NCI-H187 (cell line): Measurements from ENCODE around the gene TBC1D10B.

Source experiments
- DNase-seq, 2 experiments: peaks; one replicate each; lab custom pipeline; 2025; lab: John Stamatoyannopoulos, UW

TBC1D10B gene

DNA sequence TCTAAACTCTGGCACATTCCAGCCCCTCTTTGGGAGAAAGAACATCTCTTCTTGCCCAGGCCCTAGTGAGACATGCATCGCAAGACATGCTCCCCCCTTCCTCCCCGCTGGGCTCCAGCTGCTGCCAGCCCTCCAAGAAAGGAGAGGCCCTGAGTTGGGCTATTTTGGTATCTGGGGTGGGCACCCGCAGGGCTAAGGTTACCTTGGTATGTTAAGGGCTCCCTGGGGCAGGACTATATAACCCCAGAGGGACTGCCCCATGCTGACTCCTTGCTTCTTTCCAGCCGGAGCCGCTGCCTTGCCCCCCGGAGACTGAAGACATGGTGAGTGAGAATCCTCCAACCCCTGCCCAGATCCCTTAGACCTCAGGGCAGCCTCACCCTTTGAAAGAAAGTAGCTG is 4.2 kb upstream of the TBC1D10B start, which contains the start of gene MYL11:
MYL11 (plus strand) TSS at position 265 of the 400 bp plus-strand sequence; CDS start at position 321, 56 bp downstream.
- DNase-seq, result no peak

DNA sequence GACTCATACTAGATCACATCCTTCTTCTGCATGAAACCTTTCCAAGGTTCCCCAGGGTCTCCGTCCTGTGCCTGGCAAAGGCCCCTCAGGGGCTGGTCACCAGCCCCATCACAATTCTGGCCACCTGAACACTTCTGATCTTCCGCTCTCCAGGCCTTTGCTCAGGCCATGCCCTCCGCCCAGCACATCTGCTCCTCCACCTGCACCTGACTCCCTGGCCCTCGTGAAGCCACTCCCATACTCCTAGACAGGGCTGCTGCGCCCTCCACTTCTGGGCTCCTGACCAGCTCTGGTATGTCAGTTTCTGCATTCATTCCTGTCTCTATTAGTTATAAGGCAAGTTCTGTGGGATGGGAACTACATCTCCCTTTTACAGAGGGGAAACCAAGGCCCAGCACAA is 2.4 kb upstream of the TBC1D10B start:
- DNase-seq, result no peak

DNA sequence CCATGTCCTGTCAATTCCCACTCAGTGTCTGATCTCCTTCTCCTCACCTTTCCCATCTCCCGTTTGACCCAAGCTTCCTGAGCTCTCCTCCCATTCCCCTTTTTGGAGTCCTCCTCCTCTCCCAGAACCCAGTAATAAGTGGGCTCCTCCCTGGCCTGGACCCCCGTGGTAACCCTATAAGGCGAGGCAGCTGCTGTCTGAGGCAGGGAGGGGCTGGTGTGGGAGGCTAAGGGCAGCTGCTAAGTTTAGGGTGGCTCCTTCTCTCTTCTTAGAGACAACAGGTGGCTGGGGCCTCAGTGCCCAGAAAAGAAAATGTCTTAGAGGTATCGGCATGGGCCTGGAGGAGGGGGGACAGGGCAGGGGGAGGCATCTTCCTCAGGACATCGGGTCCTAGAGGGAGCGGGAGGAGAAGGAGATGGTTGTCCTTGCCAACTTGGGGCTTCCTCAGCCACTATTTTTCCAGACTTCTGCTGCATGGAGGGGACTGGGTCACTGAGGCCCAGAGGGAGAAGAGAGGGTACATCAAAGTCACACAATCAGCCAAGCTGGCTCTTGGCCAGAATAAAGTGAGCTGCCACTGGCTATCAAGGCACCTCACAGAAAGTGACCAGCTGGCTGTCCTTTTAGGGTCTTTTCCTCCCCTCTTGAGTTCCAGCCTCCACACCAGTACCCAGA is 1.9 kb upstream of the TBC1D10B start:
- DNase-seq, result no peak

DNA sequence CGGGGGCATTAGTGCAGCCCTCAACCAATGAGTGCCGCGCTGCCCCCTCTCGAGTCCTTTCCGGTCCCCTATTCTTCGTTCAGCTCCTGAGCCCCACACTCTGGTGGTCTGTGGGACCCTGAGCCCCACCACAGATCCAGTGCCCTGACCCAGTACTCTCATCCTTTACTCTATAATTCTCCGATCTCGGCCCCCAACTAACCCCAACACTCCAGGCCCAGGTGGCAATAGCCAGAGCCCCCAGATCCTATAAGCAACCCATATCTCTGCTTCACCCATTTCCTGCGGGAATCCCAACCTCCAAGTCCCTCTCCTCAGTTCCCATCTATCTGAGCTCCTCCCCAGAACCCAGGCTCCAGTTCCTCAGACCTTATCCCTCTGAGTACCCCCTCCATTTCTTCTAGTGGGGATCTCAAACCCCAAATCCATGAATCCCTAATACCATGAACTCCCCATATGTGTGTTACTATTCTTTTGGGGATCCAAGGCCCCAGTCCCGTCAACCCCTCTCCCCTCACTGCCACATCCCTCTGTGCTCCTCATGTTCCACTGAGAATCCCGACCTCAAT is 1.0 kb upstream of the TBC1D10B start:
- DNase-seq, result no peak

DNA sequence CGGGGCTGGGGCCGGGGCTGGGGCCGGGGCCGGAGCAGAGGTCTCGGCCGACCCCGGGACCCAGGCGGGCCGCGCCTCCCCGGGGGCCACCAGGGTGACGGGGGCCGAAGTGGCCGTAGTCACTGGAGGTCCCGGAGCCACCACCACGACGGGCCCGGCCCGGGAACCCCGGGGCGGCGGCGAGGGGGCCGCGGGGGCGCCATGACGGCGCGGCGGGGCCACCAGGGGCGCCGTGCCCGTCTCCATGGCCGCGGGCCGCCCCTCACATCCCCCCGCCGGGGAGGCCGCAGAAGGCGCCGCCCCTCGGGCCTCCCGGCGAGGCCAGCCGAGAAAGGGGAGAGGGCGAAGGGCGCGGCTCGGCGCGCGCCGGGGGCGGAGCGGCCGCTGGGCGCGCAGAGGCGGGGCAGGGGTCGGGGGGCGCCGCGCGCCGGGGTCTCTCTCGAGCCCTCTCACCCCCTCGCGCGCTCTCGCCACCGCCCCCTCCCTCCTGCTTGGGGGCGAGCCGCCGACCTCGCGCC is 297 bp downstream of the TBC1D10B start:
- DNase-seq, result no peak

DNA sequence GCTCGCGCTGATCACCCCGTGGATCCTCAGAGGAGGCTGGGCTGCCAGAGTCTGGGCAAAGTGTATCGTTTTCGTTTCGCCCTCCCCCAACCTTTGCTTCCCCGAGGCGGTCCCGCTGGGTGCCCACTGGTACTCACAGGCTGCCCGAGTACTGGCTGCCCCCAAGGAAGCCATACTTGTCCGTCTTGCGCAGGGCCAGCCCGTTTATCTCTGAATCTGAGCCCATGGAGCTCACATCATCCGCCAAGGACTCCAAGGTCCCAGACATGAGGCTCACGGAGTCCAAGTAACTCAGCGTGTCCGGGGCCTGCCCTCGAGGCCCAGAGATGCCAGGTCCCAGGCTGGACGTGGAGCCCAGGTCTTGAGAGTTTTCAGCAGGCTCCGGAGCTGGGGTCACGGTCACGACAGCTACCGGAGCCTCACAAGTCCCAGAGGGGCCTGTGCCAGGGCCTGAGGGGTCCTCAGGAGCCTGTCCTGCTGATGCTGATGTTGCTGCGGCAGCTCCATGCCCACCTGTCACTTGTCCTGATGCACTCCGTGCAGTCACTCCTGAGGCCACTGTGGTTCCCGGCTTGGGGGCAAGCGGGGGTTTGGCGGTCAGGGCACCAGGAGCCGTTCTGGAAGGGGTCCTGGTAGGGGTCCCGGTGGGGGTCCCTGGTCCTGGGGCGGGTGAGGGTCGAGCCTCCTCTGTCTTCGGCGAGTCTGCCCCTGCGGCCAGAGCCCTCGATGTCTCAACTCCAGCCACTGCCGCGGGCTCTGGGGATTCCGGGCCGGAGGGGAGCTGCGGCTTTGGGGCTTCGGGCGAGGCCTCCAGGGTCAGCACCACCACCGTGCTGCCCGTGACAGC is 980 bp downstream of the TBC1D10B start:
- DNase-seq, result no peak

DNA sequence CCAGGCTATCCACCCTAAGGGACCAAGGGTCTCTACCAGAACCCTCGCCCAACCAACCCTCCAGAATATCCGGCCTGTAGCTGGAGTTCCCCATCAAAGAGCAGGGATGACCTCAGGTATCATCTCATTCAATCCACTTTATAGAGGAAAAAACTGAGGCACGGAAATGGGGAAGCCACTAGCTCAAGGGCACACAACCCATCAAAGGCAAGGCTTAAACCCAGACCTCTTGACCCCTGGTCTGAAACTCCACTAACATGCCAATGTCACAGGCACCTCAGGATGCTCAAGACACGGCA is 1.6 kb downstream of the TBC1D10B start:
- no peak for DNase-seq

DNA sequence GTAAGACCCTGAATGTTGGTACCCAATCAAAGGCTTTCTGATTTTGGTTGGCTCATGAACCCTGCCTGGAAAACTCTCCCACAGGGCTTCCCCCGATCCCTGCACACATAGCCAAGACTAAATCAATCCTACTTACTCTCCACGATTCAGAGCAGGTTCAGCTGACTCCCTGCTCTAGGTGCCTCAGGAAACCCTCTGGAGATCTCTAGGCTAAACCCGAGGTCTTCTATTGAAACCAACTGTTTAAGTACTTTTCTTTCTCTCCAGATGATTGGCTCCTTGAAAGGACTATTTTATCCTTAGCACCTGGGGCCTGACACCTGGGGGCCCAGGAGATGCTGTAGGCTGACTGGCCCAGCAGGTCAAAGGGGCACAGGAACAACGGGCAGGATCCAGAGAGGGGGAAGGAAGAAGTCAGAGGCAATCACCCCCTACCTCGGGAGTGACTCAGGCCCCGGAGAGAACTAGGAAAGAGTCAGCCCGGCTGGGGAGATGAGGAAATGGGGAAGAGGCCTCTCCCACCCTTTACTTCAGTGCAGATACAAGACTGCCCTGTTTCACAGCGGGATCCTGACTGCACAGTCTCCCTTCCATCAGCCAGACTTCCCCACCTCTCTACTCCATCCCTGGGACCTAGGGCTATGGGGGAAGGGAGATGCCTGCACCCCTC is 2.0 kb downstream of the TBC1D10B start:
- no peak for DNase-seq

DNA sequence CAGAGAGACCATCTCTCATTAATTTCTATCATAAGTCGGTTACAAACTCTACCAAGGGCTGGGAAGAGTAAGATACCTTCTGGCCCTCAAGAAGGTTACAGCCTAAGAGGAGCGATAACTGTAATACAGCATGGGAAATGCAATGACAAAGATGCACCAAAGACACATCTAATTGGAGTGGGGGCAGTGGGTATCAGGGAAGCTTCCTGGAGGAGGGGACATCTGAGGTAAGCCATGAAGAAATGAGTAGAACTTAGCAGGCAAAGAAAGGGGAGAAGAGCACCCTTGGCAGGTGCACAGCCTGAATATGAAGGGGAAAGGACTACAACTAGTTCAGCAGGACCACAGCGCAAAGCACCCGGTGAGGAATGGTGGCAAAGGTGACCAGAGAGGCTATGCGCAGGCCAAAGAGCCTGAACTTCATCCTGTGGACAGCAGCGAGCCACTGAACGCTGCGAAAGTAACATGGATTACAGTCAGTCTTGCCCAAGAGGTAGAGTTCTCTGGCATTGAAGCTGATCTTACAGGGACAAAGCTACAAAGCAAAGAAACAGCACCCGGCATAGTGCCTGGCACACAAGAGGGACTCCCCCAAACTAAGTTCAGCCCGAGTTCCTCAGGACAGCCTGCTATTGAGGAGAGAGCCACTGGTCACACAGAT is 2.8 kb downstream of the TBC1D10B start:
- DNase-seq, result no peak

DNA sequence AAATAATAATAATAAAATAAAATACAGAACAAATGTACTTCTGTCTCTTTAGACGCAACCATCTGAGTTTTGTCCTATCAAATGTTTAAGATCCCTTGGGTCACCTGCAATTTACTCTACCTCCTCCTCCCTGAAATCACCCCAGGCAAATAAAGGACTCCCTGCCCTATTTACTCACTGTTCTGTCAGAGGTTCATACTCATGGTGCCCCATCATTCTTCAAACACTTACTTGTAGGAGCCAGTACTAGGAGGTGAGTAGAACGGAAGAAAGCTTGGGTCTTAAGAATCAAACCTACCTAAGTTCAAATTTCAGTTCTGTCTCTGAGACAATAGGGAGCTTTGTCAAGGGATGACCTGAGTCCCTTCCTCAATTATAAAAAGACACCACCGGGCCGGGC is 3.8 kb downstream of the TBC1D10B start:
- no peak for DNase-seq

DNA sequence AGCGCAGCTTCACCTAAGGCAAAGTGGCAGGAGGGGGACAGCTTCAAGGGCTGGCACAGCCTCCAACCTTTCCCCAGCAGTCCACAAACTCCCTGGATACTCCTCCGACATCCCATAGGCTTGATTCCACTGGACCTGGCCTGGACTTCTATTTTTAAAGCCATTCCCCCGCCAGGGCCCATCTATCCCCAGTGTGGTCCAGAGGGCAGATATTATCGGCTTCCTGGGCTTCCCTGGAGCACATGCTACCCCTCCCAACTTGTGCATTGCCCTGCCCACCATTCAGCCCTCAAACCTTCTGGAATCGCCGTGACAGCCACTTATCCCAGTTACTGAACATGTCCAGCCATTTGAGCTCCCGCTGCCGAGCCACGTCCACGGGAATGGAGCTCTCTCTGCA is 5.1 kb downstream of the TBC1D10B start:
- no peak for DNase-seq

DNA sequence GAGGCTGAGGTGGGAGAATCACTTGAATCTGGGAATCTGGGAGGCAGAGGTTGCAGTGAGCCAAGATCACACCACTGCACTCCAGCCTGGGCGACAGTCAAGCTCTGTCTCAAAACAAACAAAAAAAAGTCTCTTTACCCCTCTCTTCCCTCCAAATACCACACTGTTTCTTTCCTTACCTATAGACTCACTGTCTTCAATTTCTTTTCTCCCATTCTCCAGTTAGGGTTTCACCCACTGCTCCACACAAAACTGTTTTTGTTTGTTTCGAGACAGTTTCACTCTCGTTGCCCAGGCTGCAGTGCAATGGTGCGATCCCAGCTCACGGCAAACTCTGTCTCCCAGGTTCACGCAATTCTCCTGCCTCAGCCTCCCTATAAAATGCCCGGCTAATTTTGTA is 9.1 kb downstream of the TBC1D10B start:
- no peak for DNase-seq

DNA sequence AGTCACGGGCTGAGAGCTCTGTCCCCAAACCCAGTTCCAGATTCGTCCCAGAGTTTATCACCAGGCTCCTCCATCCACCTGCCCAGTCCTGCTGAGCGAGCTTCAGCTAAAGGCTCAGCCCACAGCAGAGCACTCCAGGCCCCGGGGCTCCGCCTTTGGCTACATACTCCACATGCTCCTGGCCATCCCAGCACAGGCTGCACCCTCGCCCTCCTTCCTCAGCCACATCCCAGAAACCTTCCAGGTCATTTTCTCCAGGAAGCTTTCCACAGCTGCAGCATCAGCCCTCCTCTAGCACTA is 10.5 kb downstream of the TBC1D10B start:
- DNase-seq, result no peak

DNA sequence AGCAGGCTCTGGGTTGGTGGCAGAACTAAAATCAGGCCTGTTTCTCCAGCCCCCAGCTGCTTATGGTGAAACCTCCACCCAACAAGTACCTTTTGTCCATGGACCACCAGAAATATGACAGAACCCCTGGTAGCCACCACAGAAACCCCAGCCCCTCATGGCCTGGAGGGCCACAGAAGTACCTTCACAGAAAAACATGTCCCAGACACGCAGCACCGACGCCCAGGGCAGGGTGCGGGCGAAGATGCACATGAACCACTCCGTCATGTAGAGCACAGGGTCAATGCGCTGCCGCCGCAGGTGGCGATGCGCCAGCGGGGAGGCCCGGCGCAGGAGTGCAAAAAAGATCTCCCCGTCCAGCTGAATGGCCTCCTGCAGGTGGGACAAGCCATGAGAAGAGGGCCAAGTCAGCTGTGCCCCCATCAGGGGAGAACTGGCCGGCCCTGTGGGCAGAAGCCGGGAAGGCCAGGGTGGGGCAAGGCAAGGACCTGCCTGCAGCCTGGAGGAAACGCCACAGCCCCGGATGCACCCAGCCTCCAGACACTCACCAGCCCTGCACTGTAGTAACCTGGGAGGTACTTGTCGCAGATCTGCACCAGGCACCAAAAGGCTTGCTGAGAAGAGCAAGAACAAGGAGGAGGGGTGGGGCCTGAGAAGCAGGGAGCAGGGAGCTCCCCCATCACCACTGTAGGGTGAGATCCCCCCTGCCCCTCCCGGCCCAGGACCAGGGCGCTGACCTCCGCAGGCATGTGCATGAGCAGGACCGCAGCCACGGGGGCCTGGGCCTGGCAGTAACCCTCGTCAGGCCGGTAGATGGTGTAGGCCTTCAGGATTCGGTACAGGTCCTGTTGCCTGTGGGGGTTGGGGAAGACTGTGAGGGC is 11.1 kb downstream of the TBC1D10B start:
- no peak for DNase-seq

DNA sequence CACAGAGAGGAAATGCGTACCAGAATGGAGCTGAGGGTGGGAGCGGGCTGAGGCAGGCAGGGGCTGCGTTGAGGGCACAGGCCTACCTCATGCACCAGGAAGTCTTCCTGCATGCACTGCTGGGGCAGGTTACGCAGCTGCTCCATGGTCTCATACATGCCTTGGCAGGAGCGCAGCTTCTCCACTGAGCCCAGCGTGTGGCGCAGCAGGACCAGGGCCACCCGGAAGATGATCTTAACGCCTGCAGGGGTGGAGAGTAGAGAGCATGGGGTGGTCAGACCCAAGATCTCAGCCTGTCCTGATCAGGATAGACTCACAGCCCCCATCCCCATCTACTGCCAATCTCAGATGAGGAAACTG is 11.7 kb downstream of the TBC1D10B start:
- DNase-seq, result no peak

DNA sequence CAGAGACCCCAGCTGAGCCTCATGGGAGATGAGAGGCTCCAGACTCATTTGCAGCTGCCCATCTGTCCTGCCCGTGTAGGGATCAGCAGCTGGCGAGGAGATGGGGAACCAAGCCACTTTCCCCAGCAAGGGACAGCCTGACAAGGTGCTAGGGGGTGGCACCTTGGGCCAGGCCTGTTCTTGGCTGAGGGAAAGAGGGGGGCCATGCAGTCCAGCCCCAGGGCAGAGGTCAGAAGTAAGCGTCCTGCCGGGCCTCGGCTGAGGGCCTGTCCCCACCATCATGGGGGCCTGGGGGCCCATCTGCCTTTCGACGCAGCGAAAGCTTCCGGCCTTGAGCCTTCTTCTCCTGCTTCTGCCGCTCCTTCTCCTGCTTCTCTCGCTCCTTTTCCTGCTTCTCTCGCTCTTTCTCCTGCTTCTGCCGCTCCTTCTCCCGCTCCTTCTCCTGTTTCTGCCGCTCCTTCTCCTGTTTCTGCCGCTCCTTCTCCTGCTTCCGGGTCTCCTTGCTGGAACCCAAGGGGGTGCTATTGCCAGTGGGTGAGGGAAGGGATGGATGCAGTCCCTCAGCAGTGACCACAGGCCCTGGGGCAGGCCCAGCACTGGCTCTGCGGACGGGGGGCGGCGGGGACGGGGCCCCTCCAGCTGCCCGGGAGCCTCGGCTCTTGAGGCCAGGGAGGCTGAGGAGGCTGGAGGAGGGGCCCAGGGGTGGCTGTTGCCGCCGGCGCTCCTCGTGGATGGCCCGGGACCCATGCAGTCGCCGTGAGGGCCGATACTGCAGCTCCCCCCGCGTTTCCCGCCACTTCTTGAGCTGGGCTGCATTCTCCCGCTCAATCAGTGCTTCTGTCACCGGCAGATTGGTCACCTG is 12.3 kb downstream of the TBC1D10B start:
- DNase-seq, result no peak

DNA sequence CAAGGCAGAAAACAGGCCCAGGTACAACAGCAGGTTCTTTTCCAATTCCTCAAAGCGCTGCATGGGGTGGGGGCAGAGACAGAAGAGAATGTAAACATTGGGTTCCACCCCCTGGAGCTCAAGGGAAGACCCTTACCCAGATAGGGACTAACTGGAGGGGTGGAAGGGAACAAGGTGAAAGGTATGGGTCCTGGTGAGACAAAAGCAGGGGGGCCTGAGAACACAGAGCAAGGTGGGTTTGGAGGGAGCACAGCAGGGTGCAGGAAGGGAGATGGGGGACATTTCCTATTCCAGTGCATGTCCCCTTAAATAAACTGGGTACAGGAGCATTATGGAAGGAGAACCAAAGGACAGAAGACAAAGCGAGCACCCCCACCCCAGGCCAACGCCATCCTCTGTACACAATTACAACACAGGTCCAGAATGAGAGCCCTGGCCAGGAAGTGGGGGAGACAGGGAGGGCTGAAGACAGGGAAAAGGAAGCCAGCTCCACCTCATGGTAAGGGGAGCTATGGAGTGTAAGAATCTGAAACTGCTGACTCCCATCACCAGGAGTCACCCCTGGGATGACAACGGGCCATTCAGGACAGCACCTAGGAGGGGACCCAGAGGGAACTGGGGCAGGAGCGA is 13.1 kb downstream of the TBC1D10B start:
- DNase-seq, result no peak

DNA sequence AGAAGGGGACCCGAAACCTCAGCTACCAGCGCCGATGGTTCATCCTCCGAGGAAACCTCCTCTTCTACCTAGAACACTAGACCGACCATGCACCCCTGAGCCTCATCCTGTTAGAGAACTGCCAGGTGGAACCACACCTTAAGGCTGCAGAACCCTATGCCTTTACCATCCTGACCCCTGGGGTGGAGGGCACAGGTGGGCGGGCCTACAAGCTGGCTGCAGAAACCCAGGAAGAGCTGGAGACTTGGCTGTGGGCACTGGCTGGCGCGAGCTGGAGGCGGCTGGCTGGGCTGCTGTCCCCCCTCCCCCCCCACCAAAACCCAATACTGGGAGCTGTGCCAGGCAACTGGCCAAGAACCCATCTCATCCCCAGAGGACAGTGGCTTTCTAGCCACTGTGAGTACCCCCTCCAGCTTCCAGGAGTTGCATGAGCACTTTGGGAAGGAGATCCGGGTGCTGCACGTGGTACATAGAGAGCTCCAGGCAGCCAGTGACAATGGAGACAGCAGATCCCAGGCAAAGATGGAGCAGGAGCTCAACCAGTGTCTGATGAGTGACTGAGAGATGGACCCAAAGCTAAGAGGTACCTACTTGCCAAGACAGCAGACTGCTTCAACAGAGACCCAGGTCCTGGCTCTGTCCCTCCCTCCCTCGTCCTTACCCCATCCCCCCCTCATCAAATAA is 13.8 kb downstream of the TBC1D10B start:
- no peak for DNase-seq

DNA sequence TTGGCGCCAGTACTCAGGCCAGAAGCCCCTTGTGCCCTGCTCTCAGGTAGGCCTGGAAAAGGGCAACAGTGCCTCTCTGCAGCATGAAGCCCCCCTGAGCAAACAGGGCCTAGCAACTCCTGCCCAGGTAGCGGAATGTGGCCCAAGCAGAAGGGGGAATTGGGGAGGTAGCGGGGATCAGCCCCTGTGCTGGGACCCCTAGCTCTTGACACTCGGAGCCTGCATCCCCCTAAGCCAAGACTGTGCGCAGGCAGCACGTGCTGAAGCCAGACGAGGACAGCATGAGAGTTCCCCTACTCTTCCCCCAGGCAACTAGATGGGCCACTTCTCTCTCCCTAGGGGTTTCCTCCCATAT is 14.4 kb downstream of the TBC1D10B start:
- DNase-seq, result no peak
